Fibroblast of gingiva (primary cell): ENCODE measurements around the gene KMT5B.

Experiments used
- DNase-seq: peaks from one replicate; pipeline ENCODE4 v3.0.0-alpha.2; 2011; ENCODE audit warnings: low read depth

Gene KMT5B

GRCh38 chr11:68215524-68216170, 2.6 kb upstream of the KMT5B start:
- no peak for DNase-seq

- no peak for DNase-seq
These were observed 2.0 kb upstream of the KMT5B start for GRCh38 chr11:68215087-68215445.

GRCh38 chr11:68214173-68215086, 1.3 kb upstream of the KMT5B start:
- DNase-seq = no peak

GRCh38 chr11:68213555-68214172, 568 bp upstream of the KMT5B start:
- DNase-seq = peak; percentile 100

GRCh38 chr11:68212421-68213134, 518 bp downstream of the KMT5B start:
- DNase-seq = peak; percentile 77

- DNase-seq = no peak
These were observed 1.6 kb downstream of the KMT5B start for GRCh38 chr11:68211546-68211945.

- DNase-seq = peak; percentile 46
These were observed 6.9 kb downstream of the KMT5B start for GRCh38 chr11:68206211-68206610.

GRCh38 chr11:68204402-68204801, 8.7 kb downstream of the KMT5B start:
- no peak for DNase-seq

- no peak for DNase-seq
These were observed 10.9 kb downstream of the KMT5B start for GRCh38 chr11:68202165-68202564.

- no peak for DNase-seq
These were observed 11.6 kb downstream of the KMT5B start for GRCh38 chr11:68201492-68201891.

- DNase-seq = peak; percentile 83
These were observed 12.5 kb downstream of the KMT5B start for GRCh38 chr11:68200639-68201038.

GRCh38 chr11:68199295-68199987, 13.7 kb downstream of the KMT5B start:
- no peak for DNase-seq

GRCh38 chr11:68196219-68196618, 16.9 kb downstream of the KMT5B start:
- no peak for DNase-seq

GRCh38 chr11:68194675-68195294, 18.3 kb downstream of the KMT5B start:
- DNase-seq = no peak

- no peak for DNase-seq
These were observed 20.1 kb downstream of the KMT5B start for GRCh38 chr11:68193018-68193417.

- no peak for DNase-seq
These were observed 21.2 kb downstream of the KMT5B start for GRCh38 chr11:68191661-68192579.

GRCh38 chr11:68189888-68190287, 23.2 kb downstream of the KMT5B start:
- no peak for DNase-seq

GRCh38 chr11:68189082-68189481, 24.0 kb downstream of the KMT5B start:
- DNase-seq = no peak

GRCh38 chr11:68186061-68186460, 27.0 kb downstream of the KMT5B start:
- no peak for DNase-seq
